ENCODE measurements around the gene ODAD3. TPM values are rescaled to one million over a fixed set of nuclear protein-coding genes. Genes with fewer than 3 reads are reported as not detected.

ODAD3 gene
- total RNA-seq, 1 experiment from 2014 or later = 0.52 TPM

DNA sequence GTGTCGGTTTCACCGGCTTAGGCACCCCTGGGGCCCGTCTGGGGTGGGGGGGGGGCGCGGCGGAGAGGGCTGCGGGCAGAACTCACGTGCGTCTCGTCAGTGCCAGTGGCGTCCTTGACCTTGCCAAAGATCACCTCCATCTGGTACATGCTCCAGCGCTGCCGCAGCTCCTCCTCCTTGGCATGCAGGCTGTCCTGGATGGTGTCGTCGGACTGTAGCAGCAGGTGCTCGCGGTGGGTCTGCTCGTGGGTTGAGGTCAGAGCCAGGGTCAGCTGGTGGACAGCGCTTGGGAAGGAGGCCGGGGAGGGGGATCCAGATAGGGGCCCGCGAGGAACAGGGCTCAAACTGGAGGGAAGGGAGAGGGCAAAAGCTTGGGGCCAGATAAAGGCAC is 11.1 kb downstream of the ODAD3 start:
- Histone ChIP-seq H3K4me1 (ENCODE audit: control insufficient read depth in 1 of 2, insufficient read depth in 2 of 2, low read length in 2 of 2) (peaks cover 4 to 11% of the 10 kb centered on the region in 2 experiments), H3K9me2 (ENCODE audit: insufficient read depth) (no peaks in the 10 kb centered on the region), H2AFZ (ENCODE audit: low read depth, low read length, poor library complexity, severe bottlenecking) (no peak overlapping the region), H3K4me3 (replicated peaks in 1 of 2; ENCODE audit: low read depth in 1 of 2, low read length in 2 of 2) (no peak overlapping the region), H3K9ac (ENCODE audit: low read length) (no peak overlapping the region), H3K9me3 (ENCODE audit: control insufficient read depth in 1 of 2, insufficient read depth in 1 of 2, low read depth in 1 of 2, low read length in 2 of 2) (no peaks in the 10 kb centered on the region), H3K4me2 (ENCODE audit: low read length) (no peak overlapping the region), H3K27me3 (ENCODE audit: insufficient read depth, low read length) (no peaks in the 10 kb centered on the region), H3K27ac (ENCODE audit: low read depth, low read length) (no peak overlapping the region), H4K20me1 (ENCODE audit: insufficient read depth) (no peaks in the 10 kb centered on the region), H3K36me3 (ENCODE audit: control insufficient read depth in 1 of 2, insufficient read depth in 2 of 2, low read length in 2 of 2) (no peaks in the 10 kb centered on the region), H3K79me2 (ENCODE audit: insufficient read depth, low read length) (no peaks in the 10 kb centered on the region)
- no TSS peak for BruUV-seq (replicated peaks)
- ChIA-PET RAD21 (ENCODE audit: low non-redundant PET in 1 of 2, low total read pairs in 2 of 2, uncharacterized antibody in 2 of 2, unreplicated experiment in 2 of 2) (no interaction called here), CTCF (interaction anchor here (1.0 to 1.2 kb wide), 2 partner anchors 11 to 42 kb away, joined by 3 to 5 read pairs; partner anchors contain the start of genes ODAD3 and PRKCSH), POLR2A (interaction anchor here (1.4 kb wide), 1 partner anchor 43 kb away, joined by 5 read pairs; no protein-coding TSS in a partner anchor)
- no peak for DNase-seq (ENCODE audit: low read depth, low spot score)
- intact Hi-C loops (cut with micrococcal nuclease) = no loop called here
- TF ChIP-seq SIN3A (IDR thresholded peaks at IDR 0.05; ENCODE audit: low read depth) (no peak), JUND (IDR thresholded peaks at IDR 0.05) (no peak), ELF1 (IDR thresholded peaks at IDR 0.05; ENCODE audit: borderline replicate concordance, low read depth) (no peak), ZFX (IDR thresholded peaks at IDR 0.05) (no peak), CEBPB (IDR thresholded peaks at IDR 0.05; ENCODE audit: low read depth) (no peak), POLR2AphosphoS5 (IDR thresholded peaks at IDR 0.05; ENCODE audit: low read depth, low read length) (no peak), POLR2A (IDR thresholded peaks at IDR 0.05; ENCODE audit: borderline replicate concordance, extremely low read depth, insufficient read depth, insufficient read length) (no peak), SP1 (IDR thresholded peaks at IDR 0.05; ENCODE audit: low read depth) (no peak), TCF7L2 (IDR thresholded peaks at IDR 0.05; ENCODE audit: borderline replicate concordance, extremely low read depth, insufficient read depth, insufficient read length) (no peak), ZNF274 (IDR thresholded peaks at IDR 0.05; ENCODE audit: low read depth, low read length) (no peak), EGR1 (IDR thresholded peaks at IDR 0.05; ENCODE audit: low read depth) (no peak)
- TF ChIP-seq, protein P1, sequence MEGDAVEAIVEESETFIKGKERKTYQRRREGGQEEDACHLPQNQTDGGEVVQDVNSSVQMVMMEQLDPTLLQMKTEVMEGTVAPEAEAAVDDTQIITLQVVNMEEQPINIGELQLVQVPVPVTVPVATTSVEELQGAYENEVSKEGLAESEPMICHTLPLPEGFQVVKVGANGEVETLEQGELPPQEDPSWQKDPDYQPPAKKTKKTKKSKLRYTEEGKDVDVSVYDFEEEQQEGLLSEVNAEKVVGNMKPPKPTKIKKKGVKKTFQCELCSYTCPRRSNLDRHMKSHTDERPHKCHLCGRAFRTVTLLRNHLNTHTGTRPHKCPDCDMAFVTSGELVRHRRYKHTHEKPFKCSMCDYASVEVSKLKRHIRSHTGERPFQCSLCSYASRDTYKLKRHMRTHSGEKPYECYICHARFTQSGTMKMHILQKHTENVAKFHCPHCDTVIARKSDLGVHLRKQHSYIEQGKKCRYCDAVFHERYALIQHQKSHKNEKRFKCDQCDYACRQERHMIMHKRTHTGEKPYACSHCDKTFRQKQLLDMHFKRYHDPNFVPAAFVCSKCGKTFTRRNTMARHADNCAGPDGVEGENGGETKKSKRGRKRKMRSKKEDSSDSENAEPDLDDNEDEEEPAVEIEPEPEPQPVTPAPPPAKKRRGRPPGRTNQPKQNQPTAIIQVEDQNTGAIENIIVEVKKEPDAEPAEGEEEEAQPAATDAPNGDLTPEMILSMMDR (IDR thresholded peaks at IDR 0.05 in 2 of 3, conservative IDR thresholded peaks at IDR 0.05 in 1 of 3; ENCODE audit: borderline replicate concordance in 1 of 3, insufficient read depth in 1 of 3, low read depth in 2 of 3, low read length in 2 of 3) = no peak
- TF ChIP-seq, protein P2, sequence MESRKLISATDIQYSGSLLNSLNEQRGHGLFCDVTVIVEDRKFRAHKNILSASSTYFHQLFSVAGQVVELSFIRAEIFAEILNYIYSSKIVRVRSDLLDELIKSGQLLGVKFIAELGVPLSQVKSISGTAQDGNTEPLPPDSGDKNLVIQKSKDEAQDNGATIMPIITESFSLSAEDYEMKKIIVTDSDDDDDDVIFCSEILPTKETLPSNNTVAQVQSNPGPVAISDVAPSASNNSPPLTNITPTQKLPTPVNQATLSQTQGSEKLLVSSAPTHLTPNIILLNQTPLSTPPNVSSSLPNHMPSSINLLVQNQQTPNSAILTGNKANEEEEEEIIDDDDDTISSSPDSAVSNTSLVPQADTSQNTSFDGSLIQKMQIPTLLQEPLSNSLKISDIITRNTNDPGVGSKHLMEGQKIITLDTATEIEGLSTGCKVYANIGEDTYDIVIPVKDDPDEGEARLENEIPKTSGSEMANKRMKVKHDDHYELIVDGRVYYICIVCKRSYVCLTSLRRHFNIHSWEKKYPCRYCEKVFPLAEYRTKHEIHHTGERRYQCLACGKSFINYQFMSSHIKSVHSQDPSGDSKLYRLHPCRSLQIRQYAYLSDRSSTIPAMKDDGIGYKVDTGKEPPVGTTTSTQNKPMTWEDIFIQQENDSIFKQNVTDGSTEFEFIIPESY (IDR thresholded peaks at IDR 0.05; ENCODE audit: extremely low read depth, insufficient replicate concordance, low read length) = no peak
- TF ChIP-seq, protein P3, sequence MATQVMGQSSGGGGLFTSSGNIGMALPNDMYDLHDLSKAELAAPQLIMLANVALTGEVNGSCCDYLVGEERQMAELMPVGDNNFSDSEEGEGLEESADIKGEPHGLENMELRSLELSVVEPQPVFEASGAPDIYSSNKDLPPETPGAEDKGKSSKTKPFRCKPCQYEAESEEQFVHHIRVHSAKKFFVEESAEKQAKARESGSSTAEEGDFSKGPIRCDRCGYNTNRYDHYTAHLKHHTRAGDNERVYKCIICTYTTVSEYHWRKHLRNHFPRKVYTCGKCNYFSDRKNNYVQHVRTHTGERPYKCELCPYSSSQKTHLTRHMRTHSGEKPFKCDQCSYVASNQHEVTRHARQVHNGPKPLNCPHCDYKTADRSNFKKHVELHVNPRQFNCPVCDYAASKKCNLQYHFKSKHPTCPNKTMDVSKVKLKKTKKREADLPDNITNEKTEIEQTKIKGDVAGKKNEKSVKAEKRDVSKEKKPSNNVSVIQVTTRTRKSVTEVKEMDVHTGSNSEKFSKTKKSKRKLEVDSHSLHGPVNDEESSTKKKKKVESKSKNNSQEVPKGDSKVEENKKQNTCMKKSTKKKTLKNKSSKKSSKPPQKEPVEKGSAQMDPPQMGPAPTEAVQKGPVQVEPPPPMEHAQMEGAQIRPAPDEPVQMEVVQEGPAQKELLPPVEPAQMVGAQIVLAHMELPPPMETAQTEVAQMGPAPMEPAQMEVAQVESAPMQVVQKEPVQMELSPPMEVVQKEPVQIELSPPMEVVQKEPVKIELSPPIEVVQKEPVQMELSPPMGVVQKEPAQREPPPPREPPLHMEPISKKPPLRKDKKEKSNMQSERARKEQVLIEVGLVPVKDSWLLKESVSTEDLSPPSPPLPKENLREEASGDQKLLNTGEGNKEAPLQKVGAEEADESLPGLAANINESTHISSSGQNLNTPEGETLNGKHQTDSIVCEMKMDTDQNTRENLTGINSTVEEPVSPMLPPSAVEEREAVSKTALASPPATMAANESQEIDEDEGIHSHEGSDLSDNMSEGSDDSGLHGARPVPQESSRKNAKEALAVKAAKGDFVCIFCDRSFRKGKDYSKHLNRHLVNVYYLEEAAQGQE (IDR thresholded peaks at IDR 0.05; ENCODE audit: low read depth) = no peak
- TF ChIP-seq, protein P4, sequence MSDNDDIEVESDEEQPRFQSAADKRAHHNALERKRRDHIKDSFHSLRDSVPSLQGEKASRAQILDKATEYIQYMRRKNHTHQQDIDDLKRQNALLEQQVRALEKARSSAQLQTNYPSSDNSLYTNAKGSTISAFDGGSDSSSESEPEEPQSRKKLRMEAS (IDR thresholded peaks at IDR 0.05) = no peak
- no peak for ATAC-seq
